ENCODE results near the gene NPAS3.

DNA sequence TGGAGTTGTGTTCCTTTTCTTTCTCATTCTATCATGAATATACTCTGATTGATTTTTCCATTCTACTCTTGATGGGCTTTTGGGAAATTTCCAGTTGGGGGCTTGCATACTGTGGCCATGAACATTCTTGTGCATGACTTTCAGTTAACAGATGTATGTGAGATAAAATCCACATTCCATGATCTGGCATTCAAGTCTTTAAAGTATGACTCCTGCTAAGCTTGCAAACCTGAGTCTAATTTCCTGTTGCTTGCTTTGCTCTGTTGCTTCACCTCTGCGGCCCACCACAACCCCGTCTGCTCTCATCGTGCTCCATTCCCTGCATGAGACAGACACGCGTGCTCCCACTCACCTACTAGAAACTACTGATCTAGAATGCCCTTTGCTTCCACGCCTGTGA, 24.3 kb upstream of the NPAS3 start:
- TF ChIP-seq CTCF (conservative IDR thresholded peaks at IDR 0.05; ENCODE audit: low read depth, low read length), result no peak
- no peak for TF ChIP-seq EZH2 (IDR thresholded peaks at IDR 0.05; ENCODE audit: low read length, unreplicated experiment)
- TF ChIP-seq EZH2phosphoT487 (IDR thresholded peaks at IDR 0.05; ENCODE audit: borderline replicate concordance, low read length), result no peak

Measured in PC-3 (cell line).